Left ventricle myocardium inferior (tissue), 1 donor: ENCODE measurements around the gene SRSF12. TPM values are rescaled to one million over a fixed set of nuclear protein-coding genes. Genes with fewer than 3 reads are reported as not detected.

Experiments
- DNase-seq: peaks from one replicate; pipeline ENCODE4 v3.0.0-alpha.2; 2020
- H3K27ac ChIP-seq: fragments of 200-600 bp; replicated peaks from 2 replicates; pipeline ENCODE4 v1.8.0; 2021
- H3K27me3 ChIP-seq: fragments of 200-600 bp; 2 replicates; pipeline ENCODE4 v1.8.0; 2021; ENCODE audit warnings: low read depth
- H3K36me3 ChIP-seq: fragments of 200-600 bp; 2 replicates; pipeline ENCODE4 v1.8.0; 2021
- H3K4me1 ChIP-seq: fragments of 200-600 bp; 2 replicates; pipeline ENCODE4 v1.8.0; 2021
- H3K4me3 ChIP-seq: fragments of 200-600 bp; 2 replicates; pipeline ENCODE4 v1.8.0; 2021; ENCODE audit warnings: mild to moderate bottlenecking, moderate library complexity
- H3K9me3 ChIP-seq: fragments of 200-600 bp; replicated peaks from 2 replicates; pipeline ENCODE4 v1.8.0; 2021
- CTCF ChIP-seq: fragments of 200-600 bp; IDR thresholded peaks from 2 replicates; pipeline ENCODE4 v1.8.0; 2021; ENCODE audit warnings: antibody characterized with exemption, mild to moderate bottlenecking, borderline replicate concordance
- intact Hi-C: fragments of 100-400 bp; cut with micrococcal nuclease; formaldehyde crosslinking; loops from one replicate; pipeline ENCODE4 v1.11.0; 2022
- total RNA-seq: library from RNA; stranded (reverse); fragmentation: NEBNext Ultra II Directional; extraction: Animal tissue kit (Norgen Biotek cat#: 25700); gene quantifications from one replicate; pipeline ENCODE4 v1.2.1, GENCODE V29; 2021
- donor health status: DM: no; HTN: yes; CAD: no; lungs with severe emphysema.

The SRSF12 gene
- total RNA-seq, 1 donor from 2014 or later: not detected

- H3K27ac ChIP-seq: no peak overlapping the region
- no peak overlapping the region for H3K4me3 ChIP-seq
- intact Hi-C loops: no loop called here
- TF ChIP-seq CTCF: no peak
- no peaks in the 10 kb centered on the region for H3K27me3 ChIP-seq
- H3K9me3 ChIP-seq: no peaks in the 10 kb centered on the region
- no peaks in the 10 kb centered on the region for H3K36me3 ChIP-seq
- no peaks in the 10 kb centered on the region for H3K4me1 ChIP-seq
- DNase-seq: no peak
These were observed 19.4 kb downstream of the SRSF12 start for GRCh38 chr6:89098461-89098860.

- H3K4me1 ChIP-seq: peaks cover 55% of the 10 kb centered on the region
- intact Hi-C loops: loop anchor here (10.0 kb wide), 2 partner anchors 57 to 103 kb away; partner anchors contain the start of gene PM20D2
- H3K36me3 ChIP-seq: peaks cover 38% of the 10 kb centered on the region
- H3K27ac ChIP-seq: no peak overlapping the region
- TF ChIP-seq CTCF: no peak
- DNase-seq: no peak
- H3K9me3 ChIP-seq: no peaks in the 10 kb centered on the region
- H3K4me3 ChIP-seq: no peak overlapping the region
- no peaks in the 10 kb centered on the region for H3K27me3 ChIP-seq
These were observed 30.0 kb downstream of the SRSF12 start for GRCh38 chr6:89087881-89088280.

GRCh38 chr6:89085409-89086205 is 32.3 kb downstream of the SRSF12 start:
- Histone ChIP-seq H3K4me3 (peak overlapping the region; percentile 99), H3K4me1 (peaks cover 74% of the 10 kb centered on the region), H3K36me3 (peaks cover 44% of the 10 kb centered on the region)

GRCh38 chr6:89084954-89085353 is 32.9 kb downstream of the SRSF12 start:
- TF ChIP-seq CTCF: no peak
- Histone ChIP-seq H3K4me1 (peaks cover 75% of the 10 kb centered on the region), H3K27ac (no peak overlapping the region)

More at GRCh38 chr6:89085409-89086205, 32.3 kb downstream of the SRSF12 start:
- Histone ChIP-seq H3K27me3 (no peaks in the 10 kb centered on the region), H3K27ac (no peak overlapping the region), H3K9me3 (no peaks in the 10 kb centered on the region)
- no peak for DNase-seq
- TF ChIP-seq CTCF: no peak
- intact Hi-C loops: loop anchor here (10.0 kb wide), 2 partner anchors 59 to 101 kb away; partner anchors contain the start of gene PM20D2

GRCh38 chr6:89084542-89084941 is 33.3 kb downstream of the SRSF12 start:
- intact Hi-C loops: loop anchor here (10.0 kb wide), 2 partner anchors 60 to 100 kb away; partner anchors contain the start of gene PM20D2
- Histone ChIP-seq H3K27me3 (no peaks in the 10 kb centered on the region), H3K9me3 (no peaks in the 10 kb centered on the region), H3K4me1 (peaks cover 77% of the 10 kb centered on the region), H3K27ac (no peak overlapping the region), H3K36me3 (peaks cover 44% of the 10 kb centered on the region), H3K4me3 (peak overlapping the region; percentile 99)
- no peak for DNase-seq
- no peak for TF ChIP-seq CTCF

More at GRCh38 chr6:89084954-89085353, 32.9 kb downstream of the SRSF12 start:
- peaks cover 44% of the 10 kb centered on the region for H3K36me3 ChIP-seq
- intact Hi-C loops: loop anchor here (10.0 kb wide), 2 partner anchors 60 to 100 kb away; partner anchors contain the start of gene PM20D2
- H3K4me3 ChIP-seq: peak overlapping the region; percentile 99
- no peaks in the 10 kb centered on the region for H3K9me3 ChIP-seq
- no peak for DNase-seq
- no peaks in the 10 kb centered on the region for H3K27me3 ChIP-seq
